Esophagus muscularis mucosa (tissue), 4 donors: ENCODE data around the gene MAL.

Experiments used
- CTCF ChIP-seq, 3 experiments: fragments of 200-600 bp in 2 of 3; fragments of 450-650 bp in 1 of 3; sonication (generic) in 2 of 3; IDR thresholded peaks; one replicate each; pipeline ENCODE4 v1.5.1; 2017 to 2019; ENCODE audit warnings: antibody characterized with exemption in 3 of 3, mild to moderate bottlenecking in 2 of 3, moderate library complexity in 1 of 3
- EP300 ChIP-seq: sonication (generic); formaldehyde crosslinking; IDR thresholded peaks from one replicate; pipeline ENCODE4 v1.6.1; 2017; ENCODE audit warnings: antibody characterized with exemption
- POLR2A ChIP-seq: fragments of 450-650 bp; IDR thresholded peaks from one replicate; pipeline ENCODE4 v1.6.1; 2017; ENCODE audit warnings: antibody characterized with exemption, moderate library complexity, mild to moderate bottlenecking, low read depth
- POLR2AphosphoS5 ChIP-seq, 2 donors: sonication (generic); formaldehyde crosslinking; IDR thresholded peaks; one replicate each; pipeline ENCODE4 v1.6.1; 2017; ENCODE audit warnings: antibody characterized with exemption in 2 of 2

- TF ChIP-seq CTCF (IDR thresholded peaks at IDR 0.05) (no peak), EP300 (no peak), POLR2AphosphoS5 (IDR thresholded peaks at IDR 0.05) (no peak), POLR2A (no peak)
Measured at GRCh38 chr2:95040426-95040825, 14.9 kb downstream of the MAL start.
